T-helper 2 cell (primary cell): ENCODE data around the gene DST.

Experiments
- DNase-seq, 5 experiments: peaks; one replicate each; pipeline versions ENCODE4 v3.0.0 to v3.0.0-alpha.2; 2012 to 2022

DST gene

GRCh38 chr6:56430629-56431600 is 211.8 kb downstream of the DST start:
- no peak for DNase-seq

GRCh38 chr6:56424542-56425083 is 218.1 kb downstream of the DST start:
- DNase-seq = no peak

GRCh38 chr6:56424064-56424463 is 218.6 kb downstream of the DST start:
- no peak for DNase-seq

- DNase-seq = no peak
Measured at GRCh38 chr6:56420296-56420695, 222.4 kb downstream of the DST start.

- no peak for DNase-seq
Measured at GRCh38 chr6:56419191-56419590, 223.5 kb downstream of the DST start.

- no peak for DNase-seq
Measured at GRCh38 chr6:56417823-56418222, 224.9 kb downstream of the DST start.

GRCh38 chr6:56416247-56416646 is 226.4 kb downstream of the DST start:
- DNase-seq = no peak

- DNase-seq = no peak
Measured at GRCh38 chr6:56408976-56409375, 233.7 kb downstream of the DST start.
